Stimulated activated CD4-positive, alpha-beta T cell treated with anti-CD3 and anti-CD28 coated beads, Interleukin-1b, Interleukin-23, amount 100 ng/mL, for 24 hours (primary cell): Measurements from ENCODE around the gene FSTL5.

Experiments
- DNase-seq, 4 experiments: peaks; one replicate each; pipeline ENCODE4 v3.0.0-alpha.2; 2020; ENCODE audit warnings: low read depth in 4 of 4, low spot score in 1 of 4

FSTL5 gene

GRCh38 chr4:161948026-161948770 lies 215.6 kb downstream of the FSTL5 start:
- no peak for DNase-seq

- DNase-seq: no peak
These were observed 226.2 kb downstream of the FSTL5 start for GRCh38 chr4:161937596-161937995.

- no peak for DNase-seq
These were observed 226.9 kb downstream of the FSTL5 start for GRCh38 chr4:161936625-161937550.

DNA sequence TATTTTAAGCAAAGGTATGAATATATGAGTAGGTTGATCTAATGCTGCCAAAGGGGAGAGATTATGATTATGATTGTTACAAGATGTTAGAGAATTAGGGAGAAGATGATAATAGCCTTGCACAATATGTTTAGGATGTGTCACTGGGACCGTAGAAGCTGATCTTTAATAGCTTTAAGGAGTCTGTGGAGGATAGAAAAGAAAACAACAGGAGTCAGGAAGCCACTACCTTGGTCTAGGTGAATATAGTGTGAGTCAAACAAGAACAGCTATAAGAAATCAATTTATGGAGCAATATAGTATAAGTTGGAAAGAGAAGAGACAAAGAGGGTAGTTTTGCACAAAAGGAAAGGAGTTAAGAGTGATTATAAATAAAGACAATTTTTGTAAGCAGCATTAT lies 232.7 kb downstream of the FSTL5 start:
- no peak for DNase-seq

DNA sequence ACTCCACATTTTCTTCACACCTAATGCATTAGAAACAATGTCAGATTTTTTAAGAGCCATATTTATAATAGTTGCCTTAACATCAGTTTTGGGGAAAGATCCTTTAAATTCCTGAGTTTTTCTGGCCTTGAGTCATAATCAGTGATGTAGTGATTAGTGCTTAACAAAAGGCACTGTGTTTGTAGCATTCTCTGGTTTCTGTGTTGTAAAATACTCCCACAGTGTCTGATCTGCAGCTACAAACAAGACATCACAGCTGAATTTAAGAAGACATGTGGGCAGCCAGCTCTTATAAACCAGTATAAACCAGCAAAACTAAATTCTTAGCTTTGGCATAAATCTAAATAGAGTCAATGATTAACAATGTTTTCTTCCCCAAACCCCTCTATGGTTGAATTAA lies 233.8 kb downstream of the FSTL5 start:
- no peak for DNase-seq

- DNase-seq: no peak
These were observed 237.6 kb downstream of the FSTL5 start for GRCh38 chr4:161926033-161926828.

GRCh38 chr4:161920304-161921052 lies 243.3 kb downstream of the FSTL5 start:
- DNase-seq: no peak

- no peak for DNase-seq
These were observed 244.2 kb downstream of the FSTL5 start for GRCh38 chr4:161919442-161920220.

- DNase-seq: no peak
These were observed 247.8 kb downstream of the FSTL5 start for GRCh38 chr4:161916035-161916434.

DNA sequence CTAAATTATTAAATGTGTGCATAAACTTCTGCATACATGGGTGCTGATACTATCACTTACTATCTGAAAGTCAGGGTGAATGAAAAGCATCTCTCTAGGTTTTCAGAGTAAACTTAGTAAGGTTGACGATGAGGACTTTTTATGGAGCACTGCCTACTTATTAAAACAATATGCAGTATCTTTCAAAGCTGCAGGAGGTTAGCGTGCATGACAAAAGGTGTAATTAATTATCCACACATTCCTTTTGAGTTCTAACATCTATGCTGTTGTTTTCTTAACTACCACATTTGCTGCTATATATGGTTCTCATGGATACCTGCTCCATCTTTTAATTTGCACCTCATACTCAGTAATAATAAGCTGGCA lies 256.2 kb downstream of the FSTL5 start:
- no peak for DNase-seq

GRCh38 chr4:161906836-161907589 lies 256.8 kb downstream of the FSTL5 start:
- DNase-seq: no peak

DNA sequence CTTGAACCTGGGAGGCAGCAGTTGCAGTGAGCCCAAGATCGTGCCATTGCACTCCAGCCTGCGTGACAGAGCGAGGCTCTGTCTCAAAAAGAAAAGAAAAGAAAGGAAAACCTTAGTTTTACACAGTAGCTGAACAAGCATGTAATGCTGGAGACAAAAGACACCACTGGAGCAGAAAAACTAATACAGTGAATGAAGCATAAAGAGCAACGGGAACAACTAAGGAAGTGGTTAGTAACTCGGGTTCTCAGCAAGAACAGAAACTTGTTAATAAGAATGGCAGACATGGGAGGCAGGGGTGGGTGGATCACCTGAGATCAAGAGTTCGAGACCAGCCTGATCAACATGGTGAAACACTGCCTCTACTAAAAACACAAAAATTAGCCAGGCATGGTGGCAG lies 263.7 kb downstream of the FSTL5 start:
- no peak for DNase-seq

GRCh38 chr4:161894493-161895167 lies 269.2 kb downstream of the FSTL5 start:
- DNase-seq: no peak

GRCh38 chr4:161894014-161894413 lies 269.8 kb downstream of the FSTL5 start:
- DNase-seq: no peak

DNA sequence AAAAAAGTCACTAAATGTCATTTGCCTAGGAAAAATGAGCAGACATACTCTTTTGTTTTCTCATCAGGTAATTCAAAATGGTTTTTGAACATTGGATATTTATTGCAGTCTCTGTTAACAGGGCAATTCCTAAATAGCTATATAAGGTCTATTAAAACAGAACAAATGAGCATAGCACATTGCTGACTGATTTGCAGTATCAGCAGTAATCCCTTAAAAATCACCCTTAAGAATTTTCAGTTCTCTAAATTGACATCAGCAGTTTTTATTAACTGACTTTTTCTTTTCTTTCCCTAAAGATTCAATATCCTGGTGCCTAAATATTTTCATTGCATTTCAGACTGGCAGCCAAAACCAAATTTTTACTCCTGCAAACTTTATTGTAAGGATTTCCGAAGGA lies 270.2 kb downstream of the FSTL5 start:
- DNase-seq: no peak

DNA sequence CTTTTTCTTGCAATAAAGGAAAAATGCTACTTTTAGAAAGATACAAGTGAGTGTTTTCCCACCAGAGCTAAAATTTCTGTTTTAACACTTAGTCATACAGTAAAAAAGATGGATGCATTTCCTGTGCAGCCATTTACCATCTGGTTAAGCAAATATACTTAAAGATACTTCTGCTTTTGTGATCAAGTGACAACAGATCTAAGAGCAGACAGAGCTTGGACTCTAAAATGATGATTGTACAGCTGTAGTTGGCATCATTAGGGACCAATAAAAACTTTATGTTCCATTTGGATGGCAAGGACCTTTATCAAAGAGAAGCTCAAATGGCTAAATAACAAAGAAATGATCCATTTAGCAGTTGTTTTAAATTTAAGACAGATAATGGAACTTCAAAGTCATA lies 270.8 kb downstream of the FSTL5 start:
- DNase-seq: no peak

DNA sequence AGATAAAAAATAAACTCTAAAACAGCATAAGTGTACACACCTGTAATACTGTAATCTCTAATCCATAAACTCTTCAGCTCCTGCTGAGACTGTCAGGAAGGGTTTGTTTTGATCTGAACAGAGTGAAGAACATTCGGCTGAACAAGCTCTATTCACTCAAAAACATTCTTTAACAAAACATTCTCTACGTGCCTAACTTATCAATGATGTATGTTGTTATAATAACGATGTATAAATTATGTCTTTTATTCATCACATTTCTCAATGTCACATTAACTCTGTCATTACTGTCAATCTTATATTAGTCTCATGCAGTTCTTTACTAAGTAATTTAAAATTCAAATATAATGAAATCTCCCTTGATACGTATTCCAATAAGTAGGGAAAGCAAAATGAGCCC lies 280.6 kb downstream of the FSTL5 start:
- DNase-seq: no peak

DNA sequence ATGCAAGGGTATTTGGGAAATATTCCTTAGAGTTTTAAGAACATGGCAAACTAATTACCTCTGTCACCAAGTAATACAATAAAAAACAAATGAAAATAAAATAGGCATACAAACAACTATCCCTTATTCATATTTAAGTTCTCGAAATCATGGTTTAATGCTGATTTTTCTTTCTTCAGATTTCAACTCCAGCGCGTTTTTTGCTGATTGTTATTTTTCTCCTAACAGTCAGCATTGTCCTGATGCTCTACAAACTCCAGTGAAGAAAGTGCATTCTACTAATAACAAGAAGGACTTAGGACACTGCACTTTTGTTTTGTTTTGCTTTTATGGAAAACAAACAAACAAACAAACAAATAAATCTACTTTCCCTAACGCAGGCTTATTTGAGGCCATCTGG lies 282.4 kb downstream of the FSTL5 start:
- no peak for DNase-seq

- no peak for DNase-seq
These were observed 294.3 kb downstream of the FSTL5 start for GRCh38 chr4:161869511-161869910.
